ENCODE measurements around the gene MYO1D.

MYO1D gene

GRCh38 chr17:32786169-32786568 lies 90.8 kb downstream of the MYO1D start:
- in situ Hi-C loops (cut with HindIII; ENCODE audit: low sequenced_read_pairs), result loop anchor here (10.0 kb wide), 1 partner anchor 169 kb away; no protein-coding TSS in a partner anchor

- in situ Hi-C loops (cut with HindIII; ENCODE audit: low sequenced_read_pairs), result loop anchor here (10.0 kb wide), 1 partner anchor 171 kb away; no protein-coding TSS in a partner anchor
Observed at GRCh38 chr17:32784113-32784512, 92.8 kb downstream of the MYO1D start.

GRCh38 chr17:32783602-32784001 lies 93.3 kb downstream of the MYO1D start:
- in situ Hi-C loops (cut with HindIII; ENCODE audit: low sequenced_read_pairs), result loop anchor here (10.0 kb wide), 1 partner anchor 171 kb away; no protein-coding TSS in a partner anchor

GRCh38 chr17:32780721-32781120 lies 96.2 kb downstream of the MYO1D start:
- in situ Hi-C loops (cut with HindIII; ENCODE audit: low sequenced_read_pairs), result loop anchor here (10.0 kb wide), 1 partner anchor 174 kb away; no protein-coding TSS in a partner anchor

- in situ Hi-C loops (cut with HindIII; ENCODE audit: low sequenced_read_pairs), result no loop called here
Observed at GRCh38 chr17:32777922-32778321, 99.0 kb downstream of the MYO1D start.

- in situ Hi-C loops (cut with HindIII; ENCODE audit: low sequenced_read_pairs), result no loop called here
Observed at GRCh38 chr17:32777436-32777835, 99.5 kb downstream of the MYO1D start.

GRCh38 chr17:32774695-32775084 lies 102.2 kb downstream of the MYO1D start:
- in situ Hi-C loops (cut with HindIII; ENCODE audit: low sequenced_read_pairs), result no loop called here

- in situ Hi-C loops (cut with HindIII; ENCODE audit: low sequenced_read_pairs), result no loop called here
Observed at GRCh38 chr17:32773856-32774694, 102.8 kb downstream of the MYO1D start.

- in situ Hi-C loops (cut with HindIII; ENCODE audit: low sequenced_read_pairs), result no loop called here
Observed at GRCh38 chr17:32772453-32773025, 104.4 kb downstream of the MYO1D start.

- in situ Hi-C loops (cut with HindIII; ENCODE audit: low sequenced_read_pairs), result no loop called here
Observed at GRCh38 chr17:32771396-32771795, 105.5 kb downstream of the MYO1D start.

GRCh38 chr17:32769846-32770245 lies 107.1 kb downstream of the MYO1D start:
- in situ Hi-C loops (cut with HindIII; ENCODE audit: low sequenced_read_pairs), result no loop called here

- in situ Hi-C loops (cut with HindIII; ENCODE audit: low sequenced_read_pairs), result no loop called here
Observed at GRCh38 chr17:32763855-32764439, 113.0 kb downstream of the MYO1D start.

- in situ Hi-C loops (cut with HindIII; ENCODE audit: low sequenced_read_pairs), result loop anchor here (5.0 kb wide), 1 partner anchor 297 kb away; no protein-coding TSS in a partner anchor
Observed at GRCh38 chr17:32759476-32759875, 117.4 kb downstream of the MYO1D start.

GRCh38 chr17:32757963-32758362 lies 119.0 kb downstream of the MYO1D start:
- in situ Hi-C loops (cut with HindIII; ENCODE audit: low sequenced_read_pairs), result loop anchor here (5.0 kb wide), 1 partner anchor 296 kb away; no protein-coding TSS in a partner anchor

- in situ Hi-C loops (cut with HindIII; ENCODE audit: low sequenced_read_pairs), result loop anchor here (5.0 kb wide), 1 partner anchor 294 kb away; no protein-coding TSS in a partner anchor
Observed at GRCh38 chr17:32756696-32757095, 120.2 kb downstream of the MYO1D start.

GRCh38 chr17:32755045-32755805 lies 121.7 kb downstream of the MYO1D start:
- in situ Hi-C loops (cut with HindIII; ENCODE audit: low sequenced_read_pairs), result loop anchor here (5.0 kb wide), 1 partner anchor 293 kb away; no protein-coding TSS in a partner anchor

- in situ Hi-C loops (cut with HindIII; ENCODE audit: low sequenced_read_pairs), result no loop called here
Observed at GRCh38 chr17:32752934-32753333, 124.0 kb downstream of the MYO1D start.

GRCh38 chr17:32747856-32748255 lies 129.1 kb downstream of the MYO1D start:
- in situ Hi-C loops (cut with HindIII; ENCODE audit: low sequenced_read_pairs), result no loop called here

GRCh38 chr17:32746698-32747097 lies 130.2 kb downstream of the MYO1D start:
- in situ Hi-C loops (cut with HindIII; ENCODE audit: low sequenced_read_pairs), result no loop called here

- in situ Hi-C loops (cut with HindIII; ENCODE audit: low sequenced_read_pairs), result no loop called here
Observed at GRCh38 chr17:32746280-32746679, 130.6 kb downstream of the MYO1D start.
